Measurements from ENCODE around the gene LRP1-AS.

Gene LRP1-AS

GRCh38 chr12:57158665-57159064, 11.2 kb upstream of the LRP1-AS start:
- Histone ChIP-seq H3K27me3 (replicated peaks; ENCODE audit: control insufficient read depth, insufficient read depth, low read length) (no peaks in the 10 kb centered on the region), H3K36me3 (ENCODE audit: control insufficient read depth, insufficient read depth, low read length) (no peaks in the 10 kb centered on the region), H3K4me3 (replicated peaks; ENCODE audit: low read depth, low read length) (no peak overlapping the region)
- TF ChIP-seq CTCF (IDR thresholded peaks at IDR 0.05; ENCODE audit: insufficient read depth, low read length, poor library complexity, severe bottlenecking): no peak
- no peak for DNase-seq (ENCODE audit: extremely low read depth, insufficient read length)

GRCh38 chr12:57158186-57158585, 10.8 kb upstream of the LRP1-AS start:
- no peak for DNase-seq (ENCODE audit: extremely low read depth, insufficient read length)
- H3K36me3 ChIP-seq (ENCODE audit: control insufficient read depth, insufficient read depth, low read length): no peaks in the 10 kb centered on the region
- no peak overlapping the region for H3K4me3 ChIP-seq (replicated peaks; ENCODE audit: low read depth, low read length)
- H3K27me3 ChIP-seq (replicated peaks; ENCODE audit: control insufficient read depth, insufficient read depth, low read length): no peaks in the 10 kb centered on the region
- TF ChIP-seq CTCF (IDR thresholded peaks at IDR 0.05; ENCODE audit: insufficient read depth, low read length, poor library complexity, severe bottlenecking): no peak

- Histone ChIP-seq H3K27me3 (replicated peaks; ENCODE audit: control insufficient read depth, insufficient read depth, low read length) (no peaks in the 10 kb centered on the region), H3K4me3 (replicated peaks; ENCODE audit: low read depth, low read length) (no peak overlapping the region), H3K36me3 (ENCODE audit: control insufficient read depth, insufficient read depth, low read length) (no peaks in the 10 kb centered on the region)
- TF ChIP-seq CTCF (IDR thresholded peaks at IDR 0.05; ENCODE audit: insufficient read depth, low read length, poor library complexity, severe bottlenecking): no peak
- no peak for DNase-seq (ENCODE audit: extremely low read depth, insufficient read length)
Measured at GRCh38 chr12:57157588-57158173, 10.3 kb upstream of the LRP1-AS start.

- no peak for DNase-seq (ENCODE audit: extremely low read depth, insufficient read length)
- Histone ChIP-seq H3K36me3 (ENCODE audit: control insufficient read depth, insufficient read depth, low read length) (no peaks in the 10 kb centered on the region), H3K27me3 (replicated peaks; ENCODE audit: control insufficient read depth, insufficient read depth, low read length) (no peaks in the 10 kb centered on the region), H3K4me3 (replicated peaks; ENCODE audit: low read depth, low read length) (no peak overlapping the region)
- TF ChIP-seq CTCF (IDR thresholded peaks at IDR 0.05; ENCODE audit: insufficient read depth, low read length, poor library complexity, severe bottlenecking): no peak
Measured at GRCh38 chr12:57156701-57157403, 9.4 kb upstream of the LRP1-AS start.

GRCh38 chr12:57154804-57155434, 7.5 kb upstream of the LRP1-AS start:
- H3K36me3 ChIP-seq (ENCODE audit: control insufficient read depth, insufficient read depth, low read length): no peaks in the 10 kb centered on the region
- no peak for DNase-seq (ENCODE audit: extremely low read depth, insufficient read length)
- no peak overlapping the region for H3K4me3 ChIP-seq (replicated peaks; ENCODE audit: low read depth, low read length)

More at GRCh38 chr12:57154804-57155434, 7.5 kb upstream of the LRP1-AS start:
- no peaks in the 10 kb centered on the region for H3K27me3 ChIP-seq (replicated peaks; ENCODE audit: control insufficient read depth, insufficient read depth, low read length)
- TF ChIP-seq CTCF (IDR thresholded peaks at IDR 0.05; ENCODE audit: insufficient read depth, low read length, poor library complexity, severe bottlenecking): no peak

Measured in GM06990 (cell line).